HEK293 (cell line): ENCODE data around the gene IMP3.

Experiments
- ATF2 ChIP-seq: fragments of 450-650 bp; formaldehyde crosslinking; IDR thresholded peaks from 2 replicates; pipeline ENCODE4 v1.5.1; 2016; ENCODE audit warnings: missing biosample characterization, missing genetic modification characterization, low read depth
- CTCF ChIP-seq: fragments of 450-650 bp; formaldehyde crosslinking; IDR thresholded peaks from 2 replicates; pipeline ENCODE4 v1.5.1; 2016; ENCODE audit warnings: missing biosample characterization, missing genetic modification characterization
- PATZ1 ChIP-seq: fragments of 450-650 bp; formaldehyde crosslinking; IDR thresholded peaks from 2 replicates; pipeline ENCODE4 v1.5.1; 2016; ENCODE audit warnings: missing biosample characterization, missing genetic modification characterization
- ZBTB21 ChIP-seq: fragments of 450-650 bp; formaldehyde crosslinking; IDR thresholded peaks from 2 replicates; pipeline ENCODE4 v1.5.1; 2017; ENCODE audit warnings: missing biosample characterization, missing genetic modification characterization
- ZBTB8A ChIP-seq: fragments of 450-650 bp; formaldehyde crosslinking; IDR thresholded peaks from 2 replicates; pipeline ENCODE4 v1.5.1; 2016; ENCODE audit warnings: missing biosample characterization, missing genetic modification characterization
- ZNF274 ChIP-seq, 2 experiments: fragments of 200-500 bp in 1 of 2; fragments of 450-650 bp in 1 of 2; sonication (Bioruptor generic) in 1 of 2; formaldehyde crosslinking in 1 of 2; IDR thresholded peaks; 2 replicates each; pipeline versions ENCODE4 v1.5.1 to v1.6.1; 2014 to 2016; ENCODE audit warnings: borderline replicate concordance in 1 of 2, inconsistent platforms in 1 of 2, low read length in 1 of 2, missing biosample characterization in 1 of 2, missing genetic modification characterization in 1 of 2
- ZNF324 ChIP-seq: fragments of 450-650 bp; formaldehyde crosslinking; IDR thresholded peaks from 2 replicates; pipeline ENCODE4 v1.5.1; 2016; ENCODE audit warnings: missing biosample characterization, missing genetic modification characterization
- ZNF426 ChIP-seq: fragments of 450-650 bp; formaldehyde crosslinking; IDR thresholded peaks from 2 replicates; pipeline ENCODE4 v1.5.1; 2017; ENCODE audit warnings: missing biosample characterization, missing genetic modification characterization, mild to moderate bottlenecking, inconsistent platforms, moderate library complexity
- ZNF555 ChIP-seq: fragments of 450-650 bp; formaldehyde crosslinking; conservative IDR thresholded peaks from 2 replicates; pipeline ENCODE4 v1.5.1; 2017; ENCODE audit warnings: missing biosample characterization, mild to moderate bottlenecking, missing genetic modification characterization, inconsistent platforms
- ZNF670 ChIP-seq: fragments of 450-650 bp; formaldehyde crosslinking; IDR thresholded peaks from 2 replicates; pipeline ENCODE4 v1.5.1; 2016; ENCODE audit warnings: missing biosample characterization, missing genetic modification characterization, low read depth
- ZNF791 ChIP-seq: fragments of 450-650 bp; formaldehyde crosslinking; IDR thresholded peaks from 2 replicates; pipeline ENCODE4 v1.5.1; 2016; ENCODE audit warnings: missing biosample characterization, missing genetic modification characterization
- ZSCAN30 ChIP-seq: fragments of 450-650 bp; IDR thresholded peaks from 2 replicates; pipeline ENCODE4 v1.5.1; 2018; ENCODE audit warnings: missing biosample characterization, mild to moderate bottlenecking, missing genetic modification characterization, moderate library complexity
- TF ChIP-seq, protein P1 (sequence below): fragments of 450-650 bp; formaldehyde crosslinking; IDR thresholded peaks from 2 replicates; pipeline ENCODE4 v1.5.1; 2016; ENCODE audit warnings: missing biosample characterization, missing genetic modification characterization

DNA sequence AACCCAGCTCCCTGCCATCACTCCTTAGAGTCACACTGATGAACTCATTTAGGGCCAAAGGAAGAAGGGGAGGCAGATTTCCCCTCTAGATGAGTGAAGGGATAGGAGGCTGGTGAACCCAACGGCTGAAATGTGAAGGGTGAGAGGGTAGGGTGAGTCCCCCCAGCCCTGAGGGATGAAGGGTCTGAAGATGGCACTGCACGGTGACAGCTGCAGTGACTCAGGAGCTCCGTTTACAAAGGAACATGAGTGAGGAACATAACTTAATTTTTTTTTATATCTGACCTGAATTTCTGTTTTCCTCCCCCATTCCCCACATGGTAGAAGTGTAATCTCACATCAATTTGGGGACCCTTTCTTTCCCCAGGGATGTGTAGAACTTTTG lies 21.7 kb upstream of the IMP3 start:
- no peak for TF ChIP-seq ZNF426 (tag by site-specific recombination)
- TF ChIP-seq ZNF791: no peak
- no peak for TF ChIP-seq ZNF274 (IDR thresholded peaks at IDR 0.05; ENCODE audit: low read length)
- no peak for TF ChIP-seq ZNF274 (tag by site-specific recombination; IDR thresholded peaks at IDR 0.05; ENCODE audit: borderline replicate concordance)
- TF ChIP-seq ZNF555 (tag by site-specific recombination): no peak
- TF ChIP-seq ZBTB8A (tag by site-specific recombination): no peak
- no peak for TF ChIP-seq ZBTB21 (tag by site-specific recombination)
- TF ChIP-seq ATF2 (tag by site-specific recombination): no peak
- TF ChIP-seq, protein P1, sequence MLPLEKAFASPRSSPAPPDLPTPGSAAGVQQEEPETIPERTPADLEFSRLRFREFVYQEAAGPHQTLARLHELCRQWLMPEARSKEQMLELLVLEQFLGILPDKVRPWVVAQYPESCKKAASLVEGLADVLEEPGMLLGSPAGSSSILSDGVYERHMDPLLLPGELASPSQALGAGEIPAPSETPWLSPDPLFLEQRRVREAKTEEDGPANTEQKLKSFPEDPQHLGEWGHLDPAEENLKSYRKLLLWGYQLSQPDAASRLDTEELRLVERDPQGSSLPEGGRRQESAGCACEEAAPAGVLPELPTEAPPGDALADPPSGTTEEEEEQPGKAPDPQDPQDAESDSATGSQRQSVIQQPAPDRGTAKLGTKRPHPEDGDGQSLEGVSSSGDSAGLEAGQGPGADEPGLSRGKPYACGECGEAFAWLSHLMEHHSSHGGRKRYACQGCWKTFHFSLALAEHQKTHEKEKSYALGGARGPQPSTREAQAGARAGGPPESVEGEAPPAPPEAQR (tag by site-specific recombination): no peak
- no peak for TF ChIP-seq ZNF670
- no peak for TF ChIP-seq ZNF324
- TF ChIP-seq ZSCAN30: no peak
- no peak for TF ChIP-seq CTCF (tag by site-specific recombination)
- no peak for TF ChIP-seq PATZ1 (tag by site-specific recombination)
